K562 (cell line): Measurements from ENCODE around the gene ST8SIA2. TPM values are rescaled to one million over a fixed set of nuclear protein-coding genes. Genes with fewer than 3 reads are reported as not detected.

Experiments used
- ATAC-seq: fragments of 200-7000 bp; cut with Tn5 transposase; 3 replicates; pipeline ENCODE4 v1.9.1; 2020; ENCODE audit warnings: moderate library complexity
- BruUV-seq: library from RNA; stranded (reverse); fragments of 400-500 nt; replicated peaks from 2 replicates; lab custom pipeline; 2021; lab: Mats Ljungman, UMichigan
- CTCF ChIA-PET: fragments of 300-600 bp; formaldehyde crosslinking; extraction: SDS; loops from one replicate; lab custom pipeline; 2021; ENCODE audit warnings: low intra/inter-chr PET ratio; lab: Yijun Ruan, JAX
- POLR2A ChIA-PET: fragments of 300-600, 350-650 bp; sonication (Branson Sonifier 250); formaldehyde crosslinking; extraction: SDS; loops from one replicate; lab custom pipeline; 2021; ENCODE audit warnings: antibody characterized with exemption, inconsistent platforms; lab: Yijun Ruan, JAX
- DNase-seq, 4 experiments: peaks; one replicate each; pipeline versions ENCODE4 v3.0.0 to v3.0.0-alpha.2; 2011 to 2018; ENCODE audit warnings: low spot score in 3 of 4, mixed read lengths in 3 of 4; ENCODE audit errors: extremely low read depth in 1 of 4
- FAIRE-seq: peaks from 2 replicates; lab custom pipeline; 2011; peaks lifted over from hg19 to GRCh38; lab: Jason Lieb, UNC
- H2AFZ ChIP-seq: 2 replicates; pipeline ENCODE4 v1.6.0; 2011; ENCODE audit warnings: low read depth, low read length, control low read depth, inconsistent platforms
- H3K27ac ChIP-seq: fragments of 200-600 bp; 3 replicates; pipeline ENCODE4 v1.8.0; 2011; ENCODE audit warnings: low read depth, mild to moderate bottlenecking, control low read depth, inconsistent platforms, low read length, moderate library complexity, mixed read lengths; ENCODE audit errors: extremely low read depth
- H3K27me3 ChIP-seq, 2 experiments: fragments of 300-600 bp in 1 of 2; 2 replicates in 1 of 2; 3 replicates in 1 of 2; pipeline versions ENCODE4 v1.6.0 to v1.8.0; 2011; ENCODE audit warnings: inconsistent platforms in 2 of 2, low read length in 2 of 2, mild to moderate bottlenecking in 1 of 2, mixed read lengths in 1 of 2, moderate library complexity in 1 of 2; ENCODE audit not compliant: control insufficient read depth in 2 of 2, insufficient read depth in 2 of 2
- H3K36me3 ChIP-seq: fragments of 300-600 bp; 3 replicates; pipeline ENCODE4 v1.8.0; 2011; ENCODE audit warnings: mild to moderate bottlenecking, low read length, inconsistent platforms; ENCODE audit not compliant: control insufficient read depth, insufficient read depth
- H3K4me1 ChIP-seq, 2 experiments: fragments of 200-600 bp in 1 of 2; replicated peaks in 1 of 2; 2 replicates in 1 of 2; 3 replicates in 1 of 2; pipeline versions ENCODE4 v1.5.1 to v1.8.0; 2011; ENCODE audit warnings: inconsistent platforms in 2 of 2, low read length in 2 of 2, mild to moderate bottlenecking in 1 of 2, mixed read lengths in 1 of 2, moderate library complexity in 1 of 2; ENCODE audit not compliant: control insufficient read depth in 2 of 2, insufficient read depth in 2 of 2
- H3K4me2 ChIP-seq: 2 replicates; pipeline ENCODE4 v1.6.1; 2011; ENCODE audit warnings: low read length, control low read depth, inconsistent platforms, mixed read lengths; ENCODE audit not compliant: insufficient read depth
- H3K4me3 ChIP-seq: fragments of 200-600 bp; sonication (generic), shearing (Covaris generic); 2 replicates; pipeline ENCODE4 v1.5.1; 2016; ENCODE audit warnings: control low read depth, inconsistent platforms
- H3K79me2 ChIP-seq: fragments of 200-600 bp; 3 replicates; pipeline ENCODE4 v1.8.0; 2011; ENCODE audit warnings: low read length, inconsistent platforms; ENCODE audit not compliant: control insufficient read depth, insufficient read depth
- H3K9ac ChIP-seq, 2 experiments: 2 replicates each; pipeline versions ENCODE4 v1.6.0 to v1.6.1; 2011; ENCODE audit warnings: low read depth in 2 of 2, low read length in 2 of 2, control low read depth in 1 of 2, inconsistent platforms in 1 of 2, mild to moderate bottlenecking in 1 of 2, mixed read lengths in 1 of 2; ENCODE audit not compliant: insufficient read depth in 1 of 2
- H3K9me1 ChIP-seq: one replicate; pipeline ENCODE4 v1.6.0; 2011; ENCODE audit warnings: inconsistent platforms, mild to moderate bottlenecking, low read length, moderate library complexity; ENCODE audit not compliant: control insufficient read depth, insufficient read depth
- H3K9me3 ChIP-seq: replicated peaks from 2 replicates; pipeline ENCODE4 v1.5.1; 2011; ENCODE audit warnings: low read depth, low read length, inconsistent platforms; ENCODE audit not compliant: control insufficient read depth, insufficient read depth
- H4K20me1 ChIP-seq: replicated peaks from 2 replicates; pipeline ENCODE4 v1.6.1; 2011; ENCODE audit warnings: low read length, inconsistent platforms, mixed read lengths; ENCODE audit not compliant: control insufficient read depth, insufficient read depth
- CBX3 ChIP-seq, 2 experiments: IDR thresholded peaks; 1 replicate in 1 of 2; 2 replicates in 1 of 2; pipeline ENCODE4 v1.6.1; 2012; ENCODE audit warnings: inconsistent platforms in 2 of 2, low read length in 2 of 2, borderline replicate concordance in 1 of 2, control low read depth in 1 of 2
- CBX8 ChIP-seq: fragments of 200-600 bp; sonication (generic); IDR thresholded peaks from 2 replicates; pipeline ENCODE4 v1.6.1; 2012; ENCODE audit warnings: borderline replicate concordance, mixed run types, low read depth, mild to moderate bottlenecking, moderate library complexity, mixed read lengths, low read length, control low read depth, inconsistent platforms; ENCODE audit not compliant: poor library complexity, severe bottlenecking; ENCODE audit errors: extremely low read depth
- GTF2F1 ChIP-seq: IDR thresholded peaks from 2 replicates; pipeline ENCODE4 v1.6.1; 2011; ENCODE audit warnings: low read depth, low read length, improper control_type of control experiment
- PML ChIP-seq: IDR thresholded peaks from 2 replicates; pipeline ENCODE4 v1.6.1; 2012; ENCODE audit warnings: low read length, inconsistent platforms
- THRAP3 ChIP-seq: fragments of 450-650 bp; IDR thresholded peaks from 2 replicates; pipeline ENCODE4 v1.6.1; 2016; ENCODE audit warnings: mild to moderate bottlenecking, inconsistent platforms, borderline replicate concordance
- U2AF2 ChIP-seq: fragments of 200-400 bp; formaldehyde crosslinking; optimal IDR thresholded peaks from 2 replicates; pipeline ENCODE3; 2017; ENCODE audit warnings: low read depth, mild to moderate bottlenecking, low read length
- ZFP1 ChIP-seq: fragments of 450-650 bp; formaldehyde crosslinking; IDR thresholded peaks from 2 replicates; pipeline ENCODE4 v1.4.0; 2020; ENCODE audit warnings: mild to moderate bottlenecking, mixed read lengths
- ZNF354B ChIP-seq: fragments of 250-450 bp; sonication (Bioruptor Pico); IDR thresholded peaks from 2 replicates; pipeline ENCODE4 v1.4.0; 2020
- ZNF589 ChIP-seq: fragments of 200-800 bp; sonication (Bioruptor generic); IDR thresholded peaks from 2 replicates; pipeline ENCODE4 v1.6.1; 2016; ENCODE audit warnings: low read depth, missing genetic modification characterization, missing compliant biosample characterization
- WGBS: fragments of 100-300 bp; shearing (Covaris generic); methylation state at CpG from one replicate; pipeline ENCODE4 v1.1.6; 2016; ENCODE audit warnings: low coverage, mixed read lengths; ENCODE audit not compliant: insufficient coverage; ENCODE audit errors: missing lambda C conversion rate; 5-methylcytosine and 5-hydroxymethylcytosine counted together
- in situ Hi-C: fragments of 300-500 bp; cut with MboI; formaldehyde crosslinking; loops from 4 replicates; pipeline ENCODE4 v1.15.0; 2018; ENCODE audit warnings: inconsistent platforms, mixed read lengths
- intact Hi-C: fragments of 100-400 bp; cut with micrococcal nuclease; formaldehyde crosslinking; loops from 2 replicates; pipeline ENCODE4 v1.14.2; 2022
- polyA plus RNA-seq, 8 experiments: library from polyadenylated mRNA; depleted of rRNA in 4 of 8; stranded (reverse) in 5 of 8; unstranded in 3 of 8; fragments of >200 nt; fragmentation: Nextera tagmentation in 2 of 8; fragmentation: Illumina TruSeq in 1 of 8; extraction: Ambion mirVana in 2 of 8; extraction: Trizol in 1 of 8; gene quantifications; 2 replicates each; pipeline versions ENCODE4 v1.2.1 to v1.2.3, GENCODE V29; 2011 to 2014; ENCODE audit warnings: inconsistent platforms in 1 of 8, missing spikeins in 1 of 8
- total RNA-seq, 7 experiments: library from RNA; depleted of rRNA in 6 of 7; stranded (reverse); fragments of >200 nt in 6 of 7; fragmentation: Illumina TruSeq in 2 of 7; extraction: Trizol in 2 of 7; gene quantifications; 2 replicates each; pipeline versions ENCODE4 v1.2.1 to v1.2.3, GENCODE V29; 2011 to 2021; ENCODE audit warnings: low replicate concordance in 1 of 7
- TF ChIP-seq, protein P1 (sequence below): sonication (generic); formaldehyde crosslinking; IDR thresholded peaks from 2 replicates; pipeline ENCODE4 v1.8.0; 2022; ENCODE audit warnings: mild to moderate bottlenecking, missing genetic modification reagents
- TF ChIP-seq, protein P2 (sequence below): fragments of 250-450 bp; sonication (Bioruptor Pico); IDR thresholded peaks from 2 replicates; pipeline ENCODE4 v1.8.0; 2022; ENCODE audit warnings: inconsistent platforms
- TF ChIP-seq, protein P3 (sequence below): fragments of 200-800 bp; sonication (Bioruptor generic); IDR thresholded peaks from 2 replicates; pipeline ENCODE4 v1.6.1; 2017; ENCODE audit warnings: missing genetic modification characterization, missing compliant biosample characterization
- TF ChIP-seq, protein P4 (sequence below): fragments of 250-450 bp; sonication (Bioruptor Pico); IDR thresholded peaks from 2 replicates; pipeline ENCODE4 v1.5.0; 2021; ENCODE audit warnings: mild to moderate bottlenecking, moderate library complexity

ST8SIA2 gene
- total and polyA plus RNA-seq, 9 of the 15 experiments (the other 6 are each of a cell fraction or from before 2014, with no cell fraction given), result not detected

DNA sequence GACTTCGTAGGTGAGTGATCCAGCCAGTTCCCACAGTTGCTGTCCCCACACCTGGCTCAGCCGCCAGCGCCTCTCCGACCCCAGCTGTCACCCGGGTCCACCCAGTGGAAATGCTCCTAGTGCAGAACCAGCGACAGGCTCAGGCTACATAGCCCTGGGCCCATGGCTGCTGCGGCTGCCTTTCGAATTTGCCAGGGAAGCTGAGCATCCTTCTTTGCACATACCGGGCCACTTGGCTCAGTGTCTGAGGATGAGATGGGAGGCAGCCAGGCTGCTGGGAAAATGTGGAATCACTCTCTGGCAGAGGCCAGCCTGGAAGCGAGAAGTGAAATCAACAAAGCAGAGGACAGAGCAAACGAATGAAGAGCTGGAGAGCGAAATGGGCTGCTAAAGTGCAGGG lies 80.1 kb downstream of the ST8SIA2 start:
- intact Hi-C loops (no loop called here), in situ Hi-C loops (no loop called here)
- no peaks in the 10 kb centered on the region for H3K79me2 ChIP-seq
- no peaks in the 10 kb centered on the region for H3K36me3 ChIP-seq
- H3K4me3 ChIP-seq, result no peak overlapping the region
- DNase-seq (no peak), ATAC-seq (no peak), FAIRE-seq (no peak)
- H4K20me1 ChIP-seq, result no peaks in the 10 kb centered on the region
- no peak overlapping the region for H3K27ac ChIP-seq
- TF ChIP-seq THRAP3 (no peak), PML (no peak), U2AF2 (no peak), CBX8 (no peak), ZFP1 (CRISPR knock-in tag) (no peak), ZNF589 (CRISPR knock-in tag) (no peak), ZNF354B (CRISPR knock-in tag) (no peak), CBX3 (IDR thresholded peaks at IDR 0.05; ENCODE audit: borderline replicate concordance in 1 of 2, low read length in 2 of 2) (no peak), GTF2F1 (no peak)
- TF ChIP-seq, protein P1, sequence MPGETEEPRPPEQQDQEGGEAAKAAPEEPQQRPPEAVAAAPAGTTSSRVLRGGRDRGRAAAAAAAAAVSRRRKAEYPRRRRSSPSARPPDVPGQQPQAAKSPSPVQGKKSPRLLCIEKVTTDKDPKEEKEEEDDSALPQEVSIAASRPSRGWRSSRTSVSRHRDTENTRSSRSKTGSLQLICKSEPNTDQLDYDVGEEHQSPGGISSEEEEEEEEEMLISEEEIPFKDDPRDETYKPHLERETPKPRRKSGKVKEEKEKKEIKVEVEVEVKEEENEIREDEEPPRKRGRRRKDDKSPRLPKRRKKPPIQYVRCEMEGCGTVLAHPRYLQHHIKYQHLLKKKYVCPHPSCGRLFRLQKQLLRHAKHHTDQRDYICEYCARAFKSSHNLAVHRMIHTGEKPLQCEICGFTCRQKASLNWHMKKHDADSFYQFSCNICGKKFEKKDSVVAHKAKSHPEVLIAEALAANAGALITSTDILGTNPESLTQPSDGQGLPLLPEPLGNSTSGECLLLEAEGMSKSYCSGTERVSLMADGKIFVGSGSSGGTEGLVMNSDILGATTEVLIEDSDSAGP (CRISPR knock-in tag), result no peak
- TF ChIP-seq, protein P2, sequence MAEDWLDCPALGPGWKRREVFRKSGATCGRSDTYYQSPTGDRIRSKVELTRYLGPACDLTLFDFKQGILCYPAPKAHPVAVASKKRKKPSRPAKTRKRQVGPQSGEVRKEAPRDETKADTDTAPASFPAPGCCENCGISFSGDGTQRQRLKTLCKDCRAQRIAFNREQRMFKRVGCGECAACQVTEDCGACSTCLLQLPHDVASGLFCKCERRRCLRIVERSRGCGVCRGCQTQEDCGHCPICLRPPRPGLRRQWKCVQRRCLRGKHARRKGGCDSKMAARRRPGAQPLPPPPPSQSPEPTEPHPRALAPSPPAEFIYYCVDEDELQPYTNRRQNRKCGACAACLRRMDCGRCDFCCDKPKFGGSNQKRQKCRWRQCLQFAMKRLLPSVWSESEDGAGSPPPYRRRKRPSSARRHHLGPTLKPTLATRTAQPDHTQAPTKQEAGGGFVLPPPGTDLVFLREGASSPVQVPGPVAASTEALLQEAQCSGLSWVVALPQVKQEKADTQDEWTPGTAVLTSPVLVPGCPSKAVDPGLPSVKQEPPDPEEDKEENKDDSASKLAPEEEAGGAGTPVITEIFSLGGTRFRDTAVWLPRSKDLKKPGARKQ (CRISPR knock-in tag), result no peak
- TF ChIP-seq, protein P3, sequence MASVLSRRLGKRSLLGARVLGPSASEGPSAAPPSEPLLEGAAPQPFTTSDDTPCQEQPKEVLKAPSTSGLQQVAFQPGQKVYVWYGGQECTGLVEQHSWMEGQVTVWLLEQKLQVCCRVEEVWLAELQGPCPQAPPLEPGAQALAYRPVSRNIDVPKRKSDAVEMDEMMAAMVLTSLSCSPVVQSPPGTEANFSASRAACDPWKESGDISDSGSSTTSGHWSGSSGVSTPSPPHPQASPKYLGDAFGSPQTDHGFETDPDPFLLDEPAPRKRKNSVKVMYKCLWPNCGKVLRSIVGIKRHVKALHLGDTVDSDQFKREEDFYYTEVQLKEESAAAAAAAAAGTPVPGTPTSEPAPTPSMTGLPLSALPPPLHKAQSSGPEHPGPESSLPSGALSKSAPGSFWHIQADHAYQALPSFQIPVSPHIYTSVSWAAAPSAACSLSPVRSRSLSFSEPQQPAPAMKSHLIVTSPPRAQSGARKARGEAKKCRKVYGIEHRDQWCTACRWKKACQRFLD (CRISPR knock-in tag), result no peak
- TF ChIP-seq, protein P4, sequence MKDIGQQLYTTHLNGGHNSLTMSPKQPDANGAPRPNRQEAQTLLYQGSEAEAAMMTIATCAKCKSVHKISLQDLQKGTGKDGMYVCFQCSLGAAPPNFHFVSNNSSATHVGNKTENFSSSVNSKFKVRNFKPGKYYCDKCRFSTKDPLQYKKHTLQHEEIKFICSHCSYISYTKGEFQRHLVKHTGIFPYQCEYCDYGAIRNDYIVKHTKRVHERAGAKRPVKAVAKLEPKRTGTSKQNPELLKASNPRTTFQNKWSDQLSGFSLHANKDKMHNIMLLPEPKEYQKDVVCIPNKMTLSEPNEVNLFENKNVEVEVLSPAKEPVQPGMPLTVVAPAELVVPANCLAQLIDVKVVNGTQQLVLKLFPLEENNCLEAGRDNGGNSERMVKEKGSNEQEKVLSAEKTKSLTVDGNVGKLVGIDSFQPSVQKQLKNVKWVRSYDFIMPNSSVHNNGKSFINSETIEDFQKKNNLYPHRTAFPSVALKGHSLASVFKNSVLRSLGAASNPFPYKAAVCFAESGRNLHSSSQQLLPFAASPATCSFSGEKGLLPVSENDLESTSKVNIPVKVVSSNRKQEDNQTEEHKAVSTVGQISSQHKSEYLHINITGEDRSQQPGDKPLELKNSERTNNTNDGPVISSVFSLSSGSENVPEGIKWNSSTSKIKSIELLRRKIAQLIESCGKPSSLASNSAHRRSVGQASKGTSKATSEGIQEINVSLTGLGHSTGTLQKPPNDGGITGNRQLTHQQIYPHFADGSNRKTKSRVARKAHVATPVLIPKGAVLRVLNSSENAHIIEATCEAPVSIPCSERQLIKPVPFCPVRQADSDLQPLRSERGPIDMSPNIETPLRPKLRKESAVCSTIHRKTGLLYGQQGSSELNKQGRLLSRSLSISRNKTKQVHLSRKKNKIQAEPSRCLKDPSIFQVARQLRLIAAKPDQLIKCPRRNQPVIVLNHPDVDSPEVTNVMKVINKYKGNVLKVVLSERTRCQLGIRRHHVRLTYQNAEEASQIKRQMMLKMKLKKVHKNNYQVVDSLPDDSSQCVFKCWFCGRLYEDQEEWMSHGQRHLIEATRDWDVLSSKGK (CRISPR knock-in tag), result no peak
- no peak overlapping the region for H3K4me2 ChIP-seq
- peaks cover 0 to 5% of the 10 kb centered on the region in 2 experiments; a peak in 1 of 5 replicates for H3K27me3 ChIP-seq
- no TSS peak for BruUV-seq
- no peak overlapping the region for H2AFZ ChIP-seq
- no peaks in the 10 kb centered on the region for H3K4me1 ChIP-seq
- WGBS, result 2% methylated on average over 12 of the region's 12 CpGs
- H3K9me1 ChIP-seq, result no peaks in the 10 kb centered on the region
- CTCF ChIA-PET, result no interaction called here
- no peak overlapping the region for H3K9ac ChIP-seq
- H3K9me3 ChIP-seq, result no peaks in the 10 kb centered on the region
- POLR2A ChIA-PET, result interaction anchor here (1.3 kb wide), 1 partner anchor 9 kb away, joined by 4 read pairs; no protein-coding TSS in a partner anchor
